Umbilical cord (tissue), 2 donors: ENCODE results near the gene RCVRN. TPM values are rescaled to one million over a fixed set of nuclear protein-coding genes. Genes with fewer than 3 reads are reported as not detected.

ENCODE experiments used
- DNase-seq: peaks from one replicate; pipeline ENCODE4 v3.0.0-alpha.2; 2015; ENCODE audit warnings: low spot score
- total RNA-seq: library from RNA; depleted of rRNA; stranded (reverse); fragments of >200 nt; gene quantifications from one replicate; pipeline ENCODE4 v1.2.3, GENCODE V29; 2014; ENCODE audit warnings: low replicate concordance; ENCODE audit not compliant: insufficient read depth

RCVRN gene
- total RNA-seq, 1 donor from 2014 or later, result 1.9 TPM

- DNase-seq, result no peak
These were observed 50.8 kb downstream of the RCVRN start for GRCh38 chr17:9854255-9854654.

DNA sequence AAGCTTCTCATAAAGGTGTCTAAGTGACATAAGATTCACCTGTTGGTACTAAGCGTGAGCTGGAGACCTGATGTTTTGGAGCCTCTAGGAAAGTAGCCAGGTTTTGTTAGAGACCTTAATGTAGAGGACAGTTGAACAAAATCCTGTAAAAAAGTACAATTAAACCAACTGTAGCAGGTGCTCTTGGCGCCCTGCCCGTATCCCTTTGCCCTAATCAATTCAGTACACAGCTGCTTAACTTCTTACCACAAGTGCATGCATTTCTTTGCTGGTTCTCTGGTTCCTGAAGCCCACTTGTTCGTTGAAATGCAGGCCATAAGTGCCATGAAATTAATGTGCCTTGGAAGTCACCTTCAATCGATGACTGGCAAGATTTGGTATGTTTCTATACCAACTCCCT lies 54.9 kb downstream of the RCVRN start:
- no peak for DNase-seq

Other genes starting within 250 kb of the RCVRN start
- gene DHRS7C, start 113.7 kb downstream of the RCVRN start, total RNA-seq, result not detected
- not detected for gene GSG1L2, start 83.2 kb downstream of the RCVRN start, total RNA-seq
- 3.9 TPM for gene GLP2R, start 79.3 kb downstream of the RCVRN start, total RNA-seq